GM12874 (cell line): Measurements from ENCODE around the gene CRY2.

Source experiments
- TF ChIP-seq, protein P1 (sequence below): IDR thresholded peaks from 2 replicates; pipeline ENCODE4 v1.5.1; 2011; ENCODE audit warnings: low read depth, mild to moderate bottlenecking, control low read depth, low read length, moderate library complexity; ENCODE audit not compliant: insufficient read depth

Gene CRY2

DNA sequence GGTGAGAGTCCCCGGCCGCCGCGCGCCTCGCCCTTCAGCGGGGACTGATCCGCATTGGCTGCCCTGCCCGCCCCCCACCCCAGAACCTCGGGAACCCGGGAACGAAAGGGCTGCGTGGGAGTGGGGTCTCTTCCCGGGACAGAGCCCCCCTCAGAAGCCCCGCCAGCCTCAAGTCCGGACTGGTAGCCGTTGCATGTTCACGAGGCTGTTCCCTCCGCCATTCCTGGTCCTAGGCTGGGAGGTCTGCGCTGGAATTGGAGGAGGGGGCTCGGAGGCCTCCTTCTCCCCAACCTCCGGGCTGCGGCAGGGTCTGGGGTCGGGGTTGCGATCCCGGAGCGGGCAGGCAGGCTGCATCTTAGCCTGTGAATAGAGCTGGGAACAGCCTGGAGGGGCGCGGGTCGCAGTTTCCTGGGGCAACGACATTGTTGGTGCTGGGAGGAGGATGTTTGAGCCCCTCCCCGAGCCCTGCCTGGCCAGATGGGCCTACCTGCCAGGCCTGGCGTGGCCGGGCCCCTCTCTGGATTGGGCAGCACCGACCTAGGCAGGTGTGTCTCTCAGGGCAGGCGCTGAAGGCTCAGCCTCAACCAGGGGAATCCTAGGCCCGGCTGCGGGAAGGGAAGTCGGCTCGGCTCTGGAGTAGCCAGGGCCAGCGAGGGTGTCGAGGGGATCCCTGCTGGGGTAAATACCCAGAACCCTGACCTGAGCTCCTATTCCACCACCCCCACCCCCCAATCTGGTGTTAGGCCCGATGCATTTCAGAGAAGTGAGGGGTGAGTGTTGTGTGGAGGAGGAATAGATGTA lies 38.8 kb downstream of the CRY2 start:
- TF ChIP-seq, protein P1, sequence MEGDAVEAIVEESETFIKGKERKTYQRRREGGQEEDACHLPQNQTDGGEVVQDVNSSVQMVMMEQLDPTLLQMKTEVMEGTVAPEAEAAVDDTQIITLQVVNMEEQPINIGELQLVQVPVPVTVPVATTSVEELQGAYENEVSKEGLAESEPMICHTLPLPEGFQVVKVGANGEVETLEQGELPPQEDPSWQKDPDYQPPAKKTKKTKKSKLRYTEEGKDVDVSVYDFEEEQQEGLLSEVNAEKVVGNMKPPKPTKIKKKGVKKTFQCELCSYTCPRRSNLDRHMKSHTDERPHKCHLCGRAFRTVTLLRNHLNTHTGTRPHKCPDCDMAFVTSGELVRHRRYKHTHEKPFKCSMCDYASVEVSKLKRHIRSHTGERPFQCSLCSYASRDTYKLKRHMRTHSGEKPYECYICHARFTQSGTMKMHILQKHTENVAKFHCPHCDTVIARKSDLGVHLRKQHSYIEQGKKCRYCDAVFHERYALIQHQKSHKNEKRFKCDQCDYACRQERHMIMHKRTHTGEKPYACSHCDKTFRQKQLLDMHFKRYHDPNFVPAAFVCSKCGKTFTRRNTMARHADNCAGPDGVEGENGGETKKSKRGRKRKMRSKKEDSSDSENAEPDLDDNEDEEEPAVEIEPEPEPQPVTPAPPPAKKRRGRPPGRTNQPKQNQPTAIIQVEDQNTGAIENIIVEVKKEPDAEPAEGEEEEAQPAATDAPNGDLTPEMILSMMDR = no peak

DNA sequence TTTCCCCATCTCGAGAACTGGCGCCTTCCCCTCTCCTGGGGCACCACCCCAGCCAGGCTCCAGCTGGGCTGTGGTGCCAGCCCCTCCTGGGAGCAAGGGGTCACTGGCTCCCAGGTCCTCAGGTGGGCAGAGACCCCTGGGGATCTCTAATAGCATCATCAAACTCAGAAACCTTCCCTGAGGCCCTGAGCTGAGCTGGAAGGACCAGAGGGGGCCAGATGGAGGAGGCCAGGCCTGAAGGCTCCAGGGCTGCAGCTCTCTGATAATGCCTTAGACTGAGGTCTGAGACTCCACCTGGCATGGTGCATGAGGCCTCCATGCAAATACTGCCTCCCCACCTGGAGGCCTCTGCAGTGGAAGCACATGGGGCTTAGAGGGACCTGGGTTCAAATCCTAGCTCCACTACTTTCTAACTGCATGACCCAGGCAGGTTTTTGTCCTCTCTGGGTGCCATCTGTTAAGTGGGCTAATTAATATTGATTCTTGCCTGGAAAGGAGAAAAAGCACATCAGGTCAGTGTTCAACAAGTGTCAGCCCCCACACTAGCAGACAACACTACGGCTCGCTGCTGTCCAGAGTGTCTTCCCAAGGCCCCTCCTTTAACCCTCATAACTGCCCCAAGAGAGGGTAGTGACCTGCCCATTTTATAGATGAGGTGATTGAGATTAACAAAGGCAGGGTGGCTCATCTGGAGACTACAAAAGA lies 39.7 kb downstream of the CRY2 start:
- TF ChIP-seq, protein P1 = no peak

DNA sequence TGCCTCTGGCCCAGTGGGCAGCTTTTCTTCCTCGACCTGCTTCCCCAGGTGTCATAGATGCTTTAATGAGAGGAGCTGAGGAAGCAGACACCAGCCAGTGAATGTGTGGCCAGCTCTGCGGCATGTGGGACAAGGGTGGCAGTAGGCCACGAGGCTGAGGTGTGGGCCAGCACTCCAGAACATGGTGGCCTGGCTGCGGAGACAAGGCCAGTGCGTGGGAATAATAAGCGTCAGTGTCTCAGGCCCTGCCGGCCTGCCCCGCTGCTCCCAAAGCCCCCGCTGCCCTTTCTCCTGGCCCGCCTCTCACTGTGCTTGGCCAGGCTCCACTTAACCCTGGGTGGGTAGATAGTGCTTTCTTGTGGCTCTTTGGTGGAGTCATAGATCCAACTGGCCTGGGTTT lies 40.3 kb downstream of the CRY2 start:
- TF ChIP-seq, protein P1 = no peak

DNA sequence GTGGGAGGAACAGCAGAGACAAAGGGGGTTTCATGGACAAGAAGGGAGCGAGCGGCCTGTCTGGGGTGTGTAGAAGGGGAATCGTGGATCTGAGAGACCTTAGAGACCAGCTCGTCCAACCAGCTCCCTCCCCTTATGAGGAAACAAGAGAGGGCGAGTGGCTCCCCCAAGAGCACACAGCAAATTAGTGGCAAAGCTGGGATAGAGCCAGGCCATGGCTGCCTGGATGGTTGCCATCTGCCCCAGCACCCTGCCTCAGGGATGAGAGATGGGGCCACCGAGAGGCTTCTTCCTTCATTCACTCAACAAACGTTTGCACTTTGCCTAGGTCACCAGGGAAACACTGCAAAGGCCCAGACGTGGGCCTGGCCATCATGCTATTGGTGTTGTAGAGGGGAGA lies 42.3 kb downstream of the CRY2 start:
- TF ChIP-seq, protein P1 = no peak

DNA sequence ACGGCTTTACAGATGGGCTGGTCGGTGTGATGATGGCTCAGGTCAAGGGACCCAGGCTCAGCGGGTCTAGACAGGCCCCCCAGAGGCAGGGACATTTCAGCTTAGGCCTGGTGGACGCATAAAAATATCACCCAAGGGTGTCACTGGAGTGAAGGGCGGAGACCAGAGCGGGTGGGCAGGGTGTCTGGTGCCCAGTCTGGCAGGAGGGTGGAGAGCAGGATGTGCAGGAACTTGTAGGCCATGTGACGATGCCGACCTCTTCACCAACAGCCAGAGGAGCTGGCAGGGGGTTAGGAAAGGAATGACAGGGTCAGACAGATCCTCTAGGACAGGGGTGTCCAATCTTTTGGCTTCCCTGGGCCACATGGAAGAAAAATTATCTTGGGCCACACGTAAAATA lies 42.7 kb downstream of the CRY2 start:
- TF ChIP-seq, protein P1 = no peak

DNA sequence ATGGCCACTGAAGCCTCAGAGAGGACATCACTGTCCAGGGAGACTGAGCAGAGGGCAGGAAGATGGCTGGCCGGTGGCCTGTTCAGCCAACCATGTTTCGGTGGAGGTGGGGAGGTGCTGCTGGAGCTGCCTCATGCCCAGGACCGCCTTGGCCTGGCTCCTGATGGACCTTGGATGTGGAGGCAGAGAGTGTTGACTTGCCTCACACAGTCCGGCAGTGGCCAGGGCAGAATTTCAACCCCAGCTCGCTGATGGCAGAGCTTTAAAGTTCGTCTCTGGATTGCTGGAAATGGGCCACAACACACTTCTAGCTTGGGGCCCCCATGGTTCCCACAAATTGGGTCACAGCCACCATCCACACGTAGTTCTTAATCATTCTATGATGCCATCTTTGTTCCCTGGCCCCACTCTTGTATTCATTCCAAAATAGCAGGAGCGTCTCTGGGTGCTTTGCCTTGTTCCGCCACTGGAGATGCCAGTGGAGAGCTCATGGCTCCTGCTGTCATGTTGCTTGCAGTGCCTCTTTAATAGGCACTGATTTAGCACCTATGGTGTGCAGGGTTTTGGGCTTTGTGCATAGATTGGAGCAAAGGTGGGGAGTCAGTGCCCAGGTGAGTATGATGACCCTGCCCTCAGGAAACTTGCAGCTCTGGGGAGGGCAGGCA lies 43.7 kb downstream of the CRY2 start:
- TF ChIP-seq, protein P1 = no peak

DNA sequence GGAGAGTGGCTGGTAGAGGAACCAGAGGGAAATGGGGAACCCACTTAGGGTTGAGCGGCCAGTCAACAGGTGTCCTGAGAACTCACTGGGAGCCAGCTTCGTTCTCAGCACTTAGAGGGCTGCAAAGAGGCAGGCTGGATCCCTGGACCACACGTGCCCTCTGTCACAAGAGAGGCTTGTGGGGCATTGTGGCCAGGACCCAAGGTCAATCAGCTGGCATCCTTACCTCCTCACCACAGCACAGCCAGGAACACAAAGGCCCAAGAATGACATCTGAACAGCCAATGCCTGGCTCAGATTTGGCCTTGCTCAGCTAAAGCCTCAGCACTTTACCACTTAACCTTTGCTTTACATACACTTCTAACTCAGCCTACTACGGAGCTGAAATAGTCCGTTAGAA lies 45.6 kb downstream of the CRY2 start:
- TF ChIP-seq, protein P1 = no peak
